ENCODE measurements around the gene CPNE7.

The CPNE7 gene

DNA sequence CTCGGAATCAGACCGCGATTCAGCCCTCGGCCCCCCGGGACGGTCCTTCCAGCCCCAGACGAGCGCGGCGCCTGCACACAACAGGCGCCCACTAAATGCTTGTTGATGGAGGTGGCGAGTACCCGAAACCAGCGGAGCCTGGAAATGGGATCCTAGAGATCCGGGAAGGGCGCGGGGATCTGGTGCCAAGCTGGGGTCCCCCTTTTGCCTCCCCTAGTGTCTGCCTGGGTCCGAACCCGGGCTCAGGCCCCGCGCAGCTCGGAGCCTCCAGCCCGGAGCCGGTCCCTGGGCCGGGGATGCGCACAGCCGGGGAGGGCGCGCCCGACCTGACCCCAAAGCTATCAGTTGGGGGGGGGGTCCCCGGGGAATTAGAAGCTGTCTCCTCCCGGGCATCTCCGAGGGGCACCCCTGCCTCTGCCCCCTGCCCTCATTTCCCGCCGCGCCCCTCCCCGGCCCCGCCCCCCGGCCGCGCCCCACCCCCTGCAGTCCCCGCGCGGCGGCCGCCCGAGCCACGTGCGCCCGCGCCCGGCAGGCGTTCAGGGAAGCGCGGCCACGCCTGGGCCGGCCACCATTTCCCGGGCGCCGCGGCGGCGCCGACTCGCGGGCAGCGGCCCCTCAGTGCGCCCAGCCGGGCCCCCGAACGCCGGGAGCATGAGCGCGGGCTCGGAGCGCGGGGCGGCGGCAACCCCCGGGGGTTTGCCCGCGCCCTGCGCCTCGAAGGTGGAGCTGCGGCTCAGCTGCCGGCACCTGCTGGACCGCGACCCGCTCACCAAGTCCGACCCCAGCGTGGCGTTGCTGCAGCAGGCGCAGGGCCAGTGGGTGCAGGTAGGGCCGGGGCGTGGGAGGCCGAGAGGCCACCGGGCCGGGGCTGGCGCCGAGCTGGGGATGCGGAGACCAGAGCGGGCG lies at the start of gene CPNE7:
TSS of gene CPNE7 (plus strand) at position 512 of the 906 bp plus-strand sequence. CDS start at position 652, 140 bp downstream.
- no peak for DNase-seq (ENCODE audit: low read depth, low spot score)
- no peak for TF ChIP-seq CTCF (IDR thresholded peaks at IDR 0.05; ENCODE audit: insufficient read depth, low read length, missing control alignments)
- POLR2A ChIA-PET: no interaction called here
- CTCF ChIA-PET: interaction anchor here (0.7 to 2.9 kb wide), 14 partner anchors 8 to 285 kb away, joined by 3 to 34 read pairs (median 4); partner anchors contain the start of genes CHMP1A and SPATA33
- H3K4me3 ChIP-seq (ENCODE audit: low read depth, low read length): peak within 1 kb of the TSS; percentile 43

DNA sequence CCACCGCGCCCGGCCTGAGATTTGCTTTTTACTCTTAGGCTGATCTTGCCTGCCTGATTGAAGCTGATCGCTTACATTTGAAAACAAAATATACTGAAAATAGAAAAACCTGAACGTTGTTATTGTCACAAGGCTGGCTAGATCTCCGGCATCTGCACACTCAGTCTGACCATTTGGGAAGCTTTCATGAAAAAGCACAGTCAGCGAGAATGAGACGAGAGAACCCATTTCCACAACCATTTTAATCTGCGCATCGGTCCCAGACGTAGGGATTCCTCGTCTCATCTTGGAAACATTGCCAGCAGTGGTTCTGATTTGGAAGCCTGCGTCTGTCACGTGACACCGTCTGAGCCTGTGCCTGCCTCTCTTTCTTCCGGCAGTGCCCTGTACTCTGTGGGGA lies 46.5 kb upstream of the CPNE7 start:
- H3K4me3 ChIP-seq (ENCODE audit: low read depth, low read length): no peak overlapping the region
- POLR2A ChIA-PET: no interaction called here
- no peak for TF ChIP-seq CTCF (IDR thresholded peaks at IDR 0.05; ENCODE audit: insufficient read depth, low read length, missing control alignments)
- CTCF ChIA-PET: interaction anchor here (1.8 kb wide), 1 partner anchor 13 kb away, joined by 5 read pairs; no protein-coding TSS in a partner anchor
- no peak for DNase-seq (ENCODE audit: low read depth, low spot score)

GRCh38 chr16:89530401-89531381 lies 44.9 kb upstream of the CPNE7 start:
- H3K4me3 ChIP-seq (ENCODE audit: low read depth, low read length): no peak overlapping the region
- no peak for DNase-seq (ENCODE audit: low read depth, low spot score)
- POLR2A ChIA-PET: no interaction called here
- CTCF ChIA-PET: interaction anchor here (1.8 kb wide), 1 partner anchor 14 kb away, joined by 5 read pairs; no protein-coding TSS in a partner anchor
- no peak for TF ChIP-seq CTCF (IDR thresholded peaks at IDR 0.05; ENCODE audit: insufficient read depth, low read length, missing control alignments)

DNA sequence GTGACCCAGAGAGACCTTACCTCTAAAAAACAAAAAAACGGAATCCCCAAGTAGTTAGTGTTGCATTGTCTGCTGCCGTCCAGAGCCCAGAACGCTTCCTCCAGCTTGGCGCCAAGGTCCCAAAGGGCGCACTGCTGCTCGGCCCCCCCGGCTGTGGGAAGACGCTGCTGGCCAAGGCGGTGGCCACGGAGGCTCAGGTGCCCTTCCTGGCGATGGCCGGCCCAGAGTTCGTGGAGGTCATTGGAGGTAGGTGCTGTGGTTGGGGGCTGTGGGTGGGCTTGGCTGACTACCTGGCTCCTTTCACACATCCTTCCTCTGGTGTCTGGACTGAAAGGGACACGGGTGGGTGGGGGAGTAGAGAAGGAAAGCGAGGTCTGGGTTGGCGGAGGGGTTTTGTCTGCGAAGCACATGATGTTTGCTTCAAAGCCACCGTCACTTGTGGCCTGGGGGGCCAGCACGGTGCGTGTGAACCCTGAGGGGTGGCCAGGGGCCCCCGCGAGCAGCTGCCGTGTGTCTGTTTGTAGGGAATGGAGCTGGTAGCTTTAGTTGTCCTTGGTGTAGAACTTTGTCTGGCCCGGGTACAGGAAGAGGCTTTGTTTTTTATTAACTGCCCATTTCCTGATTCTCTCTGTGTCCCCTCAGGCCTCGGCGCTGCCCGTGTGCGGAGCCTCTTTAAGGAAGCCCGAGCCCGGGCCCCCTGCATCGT lies 43.6 kb upstream of the CPNE7 start:
- no peak for TF ChIP-seq CTCF (IDR thresholded peaks at IDR 0.05; ENCODE audit: insufficient read depth, low read length, missing control alignments)
- CTCF ChIA-PET: no interaction called here
- POLR2A ChIA-PET: no interaction called here
- no peak for DNase-seq (ENCODE audit: low read depth, low spot score)
- H3K4me3 ChIP-seq (ENCODE audit: low read depth, low read length): no peak overlapping the region

- ChIA-PET POLR2A (no interaction called here), CTCF (no interaction called here)
- no peak overlapping the region for H3K4me3 ChIP-seq (ENCODE audit: low read depth, low read length)
- TF ChIP-seq CTCF (IDR thresholded peaks at IDR 0.05; ENCODE audit: insufficient read depth, low read length, missing control alignments): no peak
- DNase-seq (ENCODE audit: low read depth, low spot score): no peak
Observed at GRCh38 chr16:89534252-89534756, 41.3 kb upstream of the CPNE7 start.
